Uterus (tissue), 2 donors: Measurements from ENCODE around the gene UBE2D1.

Experiments
- CTCF ChIP-seq, 4 experiments: fragments of 200-600 bp in 2 of 4; fragments of 450-650 bp in 2 of 4; sonication (generic) in 2 of 4; IDR thresholded peaks; one replicate each; pipeline ENCODE4 v1.5.1; 2016 to 2019; ENCODE audit warnings: antibody characterized with exemption in 4 of 4, mild to moderate bottlenecking in 2 of 4, moderate library complexity in 1 of 4
- POLR2A ChIP-seq, 2 donors: fragments of 450-650 bp; IDR thresholded peaks; one replicate each; pipeline ENCODE4 v1.6.1; 2016; ENCODE audit warnings: antibody characterized with exemption in 2 of 2, mild to moderate bottlenecking in 1 of 2, moderate library complexity in 1 of 2

DNA sequence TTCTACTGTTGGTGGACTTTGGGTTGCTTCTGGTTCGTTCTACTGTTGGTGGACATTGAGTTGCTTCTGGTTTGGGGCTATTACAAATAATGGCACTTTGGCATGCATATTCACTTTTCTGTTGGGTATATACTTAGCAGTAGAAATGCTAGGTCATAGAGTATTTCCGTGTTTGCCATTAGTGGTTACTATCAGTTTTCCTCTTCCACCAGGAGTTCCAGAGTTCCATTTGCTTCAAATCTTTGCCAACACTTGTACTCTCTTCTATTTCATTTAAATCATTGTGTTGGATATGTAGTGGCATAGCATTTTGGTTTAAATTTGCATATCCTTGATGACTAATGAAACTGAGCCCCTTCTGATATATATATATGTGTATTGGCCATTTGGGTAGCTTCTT lies 15.2 kb downstream of the UBE2D1 start:
- TF ChIP-seq POLR2A (IDR thresholded peaks at IDR 0.05) = no peak
- TF ChIP-seq CTCF (IDR thresholded peaks at IDR 0.05) = no peak
